ENCODE measurements around the gene BCL7C. TPM values are rescaled to one million over a fixed set of nuclear protein-coding genes. Genes with fewer than 3 reads are reported as not detected.

The BCL7C gene
- total and polyA plus RNA-seq, 2 of the 13 experiments (the other 11 are each of a cell fraction or from before 2014, with no cell fraction given), result 17.7 to 33.8 TPM

DNA sequence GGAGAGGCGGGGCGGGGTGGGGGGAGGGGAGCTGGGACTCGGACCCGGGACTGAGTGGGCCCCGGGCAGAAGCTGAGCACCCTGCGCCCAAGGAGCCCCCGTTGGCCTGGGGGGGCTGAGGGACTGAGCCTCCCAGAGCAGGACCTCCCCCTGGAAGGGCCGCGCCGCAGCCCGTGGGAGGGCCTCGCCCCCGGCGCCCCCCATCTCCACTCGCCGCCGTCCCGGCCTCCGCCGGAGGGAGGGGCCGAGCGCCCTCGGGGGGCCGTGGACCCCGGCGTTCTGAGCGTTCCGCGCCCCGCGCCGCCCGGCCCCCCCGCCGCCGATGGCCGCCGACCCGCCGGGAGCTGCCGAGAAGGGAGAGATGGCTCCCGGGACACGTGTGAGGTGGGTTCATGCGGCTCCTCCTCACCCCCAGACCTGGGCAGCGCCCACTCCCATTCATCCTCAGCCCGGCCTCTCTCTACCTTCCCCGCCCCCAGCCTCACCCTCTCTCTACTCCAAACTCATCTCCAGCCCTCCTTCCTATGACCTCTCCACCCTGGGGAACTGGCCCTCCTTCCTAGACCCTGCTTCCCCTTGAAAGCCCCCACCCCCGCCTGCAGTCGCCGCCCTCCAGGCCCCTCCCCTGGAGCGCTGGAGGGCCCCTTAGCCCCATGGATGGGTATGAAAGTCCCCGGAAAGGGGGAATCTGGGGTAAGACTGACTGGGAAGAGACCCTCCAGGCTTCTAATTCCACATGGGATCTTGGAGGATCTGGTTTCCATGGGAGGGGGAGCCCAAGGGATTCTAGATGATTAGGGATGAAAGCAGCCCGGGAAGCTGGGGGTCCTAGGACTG, 30.4 kb upstream of the BCL7C start (continued):
- TF ChIP-seq, protein P1, sequence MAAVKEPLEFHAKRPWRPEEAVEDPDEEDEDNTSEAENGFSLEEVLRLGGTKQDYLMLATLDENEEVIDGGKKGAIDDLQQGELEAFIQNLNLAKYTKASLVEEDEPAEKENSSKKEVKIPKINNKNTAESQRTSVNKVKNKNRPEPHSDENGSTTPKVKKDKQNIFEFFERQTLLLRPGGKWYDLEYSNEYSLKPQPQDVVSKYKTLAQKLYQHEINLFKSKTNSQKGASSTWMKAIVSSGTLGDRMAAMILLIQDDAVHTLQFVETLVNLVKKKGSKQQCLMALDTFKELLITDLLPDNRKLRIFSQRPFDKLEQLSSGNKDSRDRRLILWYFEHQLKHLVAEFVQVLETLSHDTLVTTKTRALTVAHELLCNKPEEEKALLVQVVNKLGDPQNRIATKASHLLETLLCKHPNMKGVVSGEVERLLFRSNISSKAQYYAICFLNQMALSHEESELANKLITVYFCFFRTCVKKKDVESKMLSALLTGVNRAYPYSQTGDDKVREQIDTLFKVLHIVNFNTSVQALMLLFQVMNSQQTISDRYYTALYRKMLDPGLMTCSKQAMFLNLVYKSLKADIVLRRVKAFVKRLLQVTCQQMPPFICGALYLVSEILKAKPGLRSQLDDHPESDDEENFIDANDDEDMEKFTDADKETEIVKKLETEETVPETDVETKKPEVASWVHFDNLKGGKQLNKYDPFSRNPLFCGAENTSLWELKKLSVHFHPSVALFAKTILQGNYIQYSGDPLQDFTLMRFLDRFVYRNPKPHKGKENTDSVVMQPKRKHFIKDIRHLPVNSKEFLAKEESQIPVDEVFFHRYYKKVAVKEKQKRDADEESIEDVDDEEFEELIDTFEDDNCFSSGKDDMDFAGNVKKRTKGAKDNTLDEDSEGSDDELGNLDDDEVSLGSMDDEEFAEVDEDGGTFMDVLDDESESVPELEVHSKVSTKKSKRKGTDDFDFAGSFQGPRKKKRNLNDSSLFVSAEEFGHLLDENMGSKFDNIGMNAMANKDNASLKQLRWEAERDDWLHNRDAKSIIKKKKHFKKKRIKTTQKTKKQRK (IDR thresholded peaks at IDR 0.05; ENCODE audit: low read length), result no peak
- TF ChIP-seq HNF4G (IDR thresholded peaks at IDR 0.05; ENCODE audit: borderline replicate concordance, low read depth, low read length), result no peak
- TF ChIP-seq HNF4G (CRISPR knock-in tag; IDR thresholded peaks at IDR 0.05; ENCODE audit: borderline replicate concordance, low read depth), result no peak
- TF ChIP-seq FOXK2 (IDR thresholded peaks at IDR 0.05), result no peak
- TF ChIP-seq, protein P2, sequence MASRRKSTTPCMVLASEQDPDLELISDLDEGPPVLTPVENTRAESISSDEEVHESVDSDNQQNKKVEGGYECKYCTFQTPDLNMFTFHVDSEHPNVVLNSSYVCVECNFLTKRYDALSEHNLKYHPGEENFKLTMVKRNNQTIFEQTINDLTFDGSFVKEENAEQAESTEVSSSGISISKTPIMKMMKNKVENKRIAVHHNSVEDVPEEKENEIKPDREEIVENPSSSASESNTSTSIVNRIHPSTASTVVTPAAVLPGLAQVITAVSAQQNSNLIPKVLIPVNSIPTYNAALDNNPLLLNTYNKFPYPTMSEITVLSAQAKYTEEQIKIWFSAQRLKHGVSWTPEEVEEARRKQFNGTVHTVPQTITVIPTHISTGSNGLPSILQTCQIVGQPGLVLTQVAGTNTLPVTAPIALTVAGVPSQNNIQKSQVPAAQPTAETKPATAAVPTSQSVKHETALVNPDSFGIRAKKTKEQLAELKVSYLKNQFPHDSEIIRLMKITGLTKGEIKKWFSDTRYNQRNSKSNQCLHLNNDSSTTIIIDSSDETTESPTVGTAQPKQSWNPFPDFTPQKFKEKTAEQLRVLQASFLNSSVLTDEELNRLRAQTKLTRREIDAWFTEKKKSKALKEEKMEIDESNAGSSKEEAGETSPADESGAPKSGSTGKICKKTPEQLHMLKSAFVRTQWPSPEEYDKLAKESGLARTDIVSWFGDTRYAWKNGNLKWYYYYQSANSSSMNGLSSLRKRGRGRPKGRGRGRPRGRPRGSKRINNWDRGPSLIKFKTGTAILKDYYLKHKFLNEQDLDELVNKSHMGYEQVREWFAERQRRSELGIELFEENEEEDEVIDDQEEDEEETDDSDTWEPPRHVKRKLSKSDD (CRISPR knock-in tag; IDR thresholded peaks at IDR 0.05; ENCODE audit: low read depth), result no peak
- TF ChIP-seq, protein P3, sequence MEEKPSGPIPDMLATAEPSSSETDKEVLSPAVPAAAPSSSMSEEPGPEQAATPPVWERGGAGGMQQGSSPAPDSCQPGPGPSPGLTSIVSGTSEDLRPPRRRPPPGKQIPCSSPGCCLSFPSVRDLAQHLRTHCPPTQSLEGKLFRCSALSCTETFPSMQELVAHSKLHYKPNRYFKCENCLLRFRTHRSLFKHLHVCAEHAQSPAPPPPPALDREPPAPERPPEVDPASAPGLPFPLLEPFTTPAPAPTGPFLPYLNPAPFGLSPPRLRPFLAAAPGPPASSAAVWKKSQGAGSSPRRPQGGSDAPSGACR (CRISPR knock-in tag; IDR thresholded peaks at IDR 0.05), result no peak
- TF ChIP-seq, protein P4, sequence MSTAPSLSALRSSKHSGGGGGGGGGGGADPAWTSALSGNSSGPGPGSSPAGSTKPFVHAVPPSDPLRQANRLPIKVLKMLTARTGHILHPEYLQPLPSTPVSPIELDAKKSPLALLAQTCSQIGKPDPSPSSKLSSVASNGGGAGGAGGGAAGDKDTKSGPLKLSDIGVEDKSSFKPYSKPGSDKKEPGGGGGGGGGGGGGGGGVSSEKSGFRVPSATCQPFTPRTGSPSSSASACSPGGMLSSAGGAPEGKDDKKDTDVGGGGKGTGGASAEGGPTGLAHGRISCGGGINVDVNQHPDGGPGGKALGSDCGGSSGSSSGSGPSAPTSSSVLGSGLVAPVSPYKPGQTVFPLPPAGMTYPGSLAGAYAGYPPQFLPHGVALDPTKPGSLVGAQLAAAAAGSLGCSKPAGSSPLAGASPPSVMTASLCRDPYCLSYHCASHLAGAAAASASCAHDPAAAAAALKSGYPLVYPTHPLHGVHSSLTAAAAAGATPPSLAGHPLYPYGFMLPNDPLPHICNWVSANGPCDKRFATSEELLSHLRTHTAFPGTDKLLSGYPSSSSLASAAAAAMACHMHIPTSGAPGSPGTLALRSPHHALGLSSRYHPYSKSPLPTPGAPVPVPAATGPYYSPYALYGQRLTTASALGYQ (CRISPR knock-in tag; IDR thresholded peaks at IDR 0.05), result no peak
- TF ChIP-seq ZBTB20 (CRISPR knock-in tag; IDR thresholded peaks at IDR 0.05; ENCODE audit: borderline replicate concordance, low read depth), result no peak
- TF ChIP-seq CBX5 (CRISPR knock-in tag; IDR thresholded peaks at IDR 0.05; ENCODE audit: borderline replicate concordance), result no peak
- TF ChIP-seq ZNF230 (CRISPR knock-in tag; IDR thresholded peaks at IDR 0.05), result no peak
- no peak for TF ChIP-seq PAX8 (CRISPR knock-in tag; IDR thresholded peaks at IDR 0.05; ENCODE audit: borderline replicate concordance)
- TF ChIP-seq, protein P5, sequence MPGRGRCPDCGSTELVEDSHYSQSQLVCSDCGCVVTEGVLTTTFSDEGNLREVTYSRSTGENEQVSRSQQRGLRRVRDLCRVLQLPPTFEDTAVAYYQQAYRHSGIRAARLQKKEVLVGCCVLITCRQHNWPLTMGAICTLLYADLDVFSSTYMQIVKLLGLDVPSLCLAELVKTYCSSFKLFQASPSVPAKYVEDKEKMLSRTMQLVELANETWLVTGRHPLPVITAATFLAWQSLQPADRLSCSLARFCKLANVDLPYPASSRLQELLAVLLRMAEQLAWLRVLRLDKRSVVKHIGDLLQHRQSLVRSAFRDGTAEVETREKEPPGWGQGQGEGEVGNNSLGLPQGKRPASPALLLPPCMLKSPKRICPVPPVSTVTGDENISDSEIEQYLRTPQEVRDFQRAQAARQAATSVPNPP (CRISPR knock-in tag; IDR thresholded peaks at IDR 0.05), result no peak
- no peak for TF ChIP-seq RORA (CRISPR knock-in tag; IDR thresholded peaks at IDR 0.05)
- no peak for TF ChIP-seq ZFP62 (CRISPR knock-in tag; IDR thresholded peaks at IDR 0.05)
- TF ChIP-seq, protein P6, sequence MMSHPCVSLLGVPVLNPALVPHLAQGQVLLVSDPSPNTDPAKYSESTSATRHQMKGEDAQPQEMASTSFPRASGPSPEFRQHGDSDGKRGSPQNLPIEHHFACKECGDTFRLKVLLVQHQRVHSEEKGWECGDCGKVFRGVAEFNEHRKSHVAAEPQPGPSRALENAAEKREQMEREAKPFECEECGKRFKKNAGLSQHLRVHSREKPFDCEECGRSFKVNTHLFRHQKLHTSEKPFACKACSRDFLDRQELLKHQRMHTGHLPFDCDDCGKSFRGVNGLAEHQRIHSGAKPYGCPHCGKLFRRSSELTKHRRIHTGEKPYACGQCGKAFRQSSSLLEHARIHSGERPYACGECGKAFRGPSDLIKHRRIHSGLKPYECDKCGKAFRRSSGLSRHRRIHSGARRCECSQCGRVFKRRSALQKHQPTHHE (CRISPR knock-in tag; IDR thresholded peaks at IDR 0.05; ENCODE audit: borderline replicate concordance), result no peak

All from HepG2 (cell line).